GM23338 (cell line): ENCODE measurements around the gene MED20. TPM values are rescaled to one million over a fixed set of nuclear protein-coding genes. Genes with fewer than 3 reads are reported as not detected.

Source experiments
- ATAC-seq: fragments of 200-7000 bp; cut with Tn5 transposase; 3 replicates; pipeline ENCODE4 v1.9.1; 2020
- DNase-seq: peaks from one replicate; pipeline ENCODE4 v3.0.0-alpha.2; 2015; ENCODE audit warnings: low spot score
- H2AFZ ChIP-seq: fragments of 200-600 bp; sonication (generic); 2 replicates; pipeline ENCODE4 v1.8.0; 2016; ENCODE audit warnings: antibody characterized with exemption, mild to moderate bottlenecking, moderate library complexity
- H3F3A ChIP-seq: fragments of 200-600 bp; sonication (generic); replicated peaks from 2 replicates; pipeline ENCODE4 v1.8.0; 2017; ENCODE audit warnings: antibody characterized with exemption, mixed run types, low read depth
- H3K27ac ChIP-seq: fragments of 200-600 bp; sonication (generic); 2 replicates; pipeline ENCODE4 v1.6.1; 2016; ENCODE audit warnings: low read depth
- H3K27me3 ChIP-seq: fragments of 200-600 bp; sonication (generic); 2 replicates; pipeline ENCODE4 v1.8.0; 2016; ENCODE audit warnings: mild to moderate bottlenecking, mixed run types, moderate library complexity; ENCODE audit not compliant: insufficient read depth
- H3K36me3 ChIP-seq: fragments of 200-600 bp; sonication (generic); 2 replicates; pipeline ENCODE4 v1.8.0; 2016; ENCODE audit warnings: mild to moderate bottlenecking; ENCODE audit not compliant: insufficient read depth
- H3K4me1 ChIP-seq: fragments of 200-600 bp; sonication (generic); 2 replicates; pipeline ENCODE4 v1.8.0; 2016; ENCODE audit warnings: mild to moderate bottlenecking, moderate library complexity; ENCODE audit not compliant: insufficient read depth
- H3K4me2 ChIP-seq: fragments of 200-600 bp; sonication (generic); 2 replicates; pipeline ENCODE4 v1.7.1; 2017; ENCODE audit warnings: mixed run types
- H3K4me3 ChIP-seq: fragments of 200-600 bp; sonication (generic); 2 replicates; pipeline ENCODE4 v1.6.1; 2016; ENCODE audit warnings: mixed run types
- H3K79me2 ChIP-seq: fragments of 200-600 bp; sonication (generic); replicated peaks from 2 replicates; pipeline ENCODE4 v1.8.0; 2017; ENCODE audit warnings: mild to moderate bottlenecking; ENCODE audit not compliant: insufficient read depth
- H3K9me2 ChIP-seq: fragments of 200-600 bp; sonication (generic); 2 replicates; pipeline ENCODE4 v1.8.0; 2017; ENCODE audit not compliant: insufficient read depth
- H4K20me1 ChIP-seq: fragments of 200-600 bp; sonication (generic); replicated peaks from 2 replicates; pipeline ENCODE4 v1.8.0; 2017; ENCODE audit warnings: mild to moderate bottlenecking; ENCODE audit not compliant: insufficient read depth
- H3K27ac Mint-ChIP-seq: 2 replicates; pipeline ENCODE4 v1.8.0; 2020; ENCODE audit warnings: inconsistent platforms, mild to moderate bottlenecking, moderate library complexity, mixed read lengths
- H3K27me3 Mint-ChIP-seq: 3 replicates; pipeline ENCODE4 v1.8.0; 2022; ENCODE audit warnings: low read depth, mild to moderate bottlenecking, moderate library complexity, mixed read lengths, inconsistent platforms; ENCODE audit not compliant: insufficient read depth, poor library complexity
- H3K36me3 Mint-ChIP-seq: 3 replicates; pipeline ENCODE4 v1.8.0; 2021; ENCODE audit warnings: low read depth, mild to moderate bottlenecking, inconsistent platforms, moderate library complexity, mixed read lengths
- H3K4me1 Mint-ChIP-seq: 3 replicates; pipeline ENCODE4 v1.8.0; 2020; ENCODE audit warnings: mild to moderate bottlenecking, inconsistent platforms, mixed read lengths
- H3K4me3 Mint-ChIP-seq: 3 replicates; pipeline ENCODE4 v1.8.0; 2021; ENCODE audit warnings: moderate library complexity, mild to moderate bottlenecking, inconsistent platforms, mixed read lengths
- H3K9me3 Mint-ChIP-seq: 3 replicates; pipeline ENCODE4 v1.8.0; 2020; ENCODE audit warnings: moderate library complexity, mild to moderate bottlenecking, inconsistent platforms, mixed read lengths
- CREB1 ChIP-seq: fragments of 250-450 bp; sonication (Bioruptor Pico); IDR thresholded peaks from 2 replicates; pipeline ENCODE4 v1.5.0; 2020; ENCODE audit warnings: low read depth, mild to moderate bottlenecking, moderate library complexity
- CTCF ChIP-seq, 2 experiments: fragments of 200-600 bp in 1 of 2; sonication (generic) in 1 of 2; conservative IDR thresholded peaks; 2 replicates each; pipeline versions ENCODE4 v1.5.1 to v1.6.1; 2016 to 2017; ENCODE audit warnings: antibody characterized with exemption in 2 of 2, low read depth in 2 of 2, mild to moderate bottlenecking in 2 of 2, moderate library complexity in 1 of 2
- ETS1 ChIP-seq: IDR thresholded peaks from 2 replicates; pipeline ENCODE4 v1.6.1; 2016; ENCODE audit warnings: antibody characterized with exemption
- EZH2 ChIP-seq: fragments of 200-600 bp; sonication (generic); IDR thresholded peaks from one replicate; pipeline ENCODE4 v1.8.0; 2017; ENCODE audit warnings: antibody characterized with exemption, mild to moderate bottlenecking, low read depth; ENCODE audit not compliant: unreplicated experiment
- EZH2phosphoT487 ChIP-seq: fragments of 200-600 bp; sonication (generic); IDR thresholded peaks from one replicate; pipeline ENCODE4 v1.8.1; 2018; ENCODE audit warnings: antibody characterized with exemption; ENCODE audit not compliant: unreplicated experiment
- JUNB ChIP-seq: IDR thresholded peaks from one replicate; pipeline ENCODE4 v1.6.1; 2016; ENCODE audit warnings: antibody characterized with exemption; ENCODE audit not compliant: unreplicated experiment
- NANOG ChIP-seq: IDR thresholded peaks from 2 replicates; pipeline ENCODE4 v1.6.1; 2016; ENCODE audit warnings: antibody characterized with exemption, borderline replicate concordance
- POLR2AphosphoS5 ChIP-seq: IDR thresholded peaks from 2 replicates; pipeline ENCODE4 v1.6.1; 2016; ENCODE audit warnings: antibody characterized with exemption, low read depth
- STAT1 ChIP-seq: IDR thresholded peaks from one replicate; pipeline ENCODE4 v1.6.1; 2016; ENCODE audit warnings: antibody characterized with exemption; ENCODE audit not compliant: unreplicated experiment
- ZNF114 ChIP-seq: fragments of 250-450 bp; sonication (Bioruptor Pico); IDR thresholded peaks from 2 replicates; pipeline ENCODE4 v1.5.0; 2020; ENCODE audit warnings: mild to moderate bottlenecking, moderate library complexity
- ZNF331 ChIP-seq: fragments of 250-450 bp; sonication (Bioruptor Pico); IDR thresholded peaks from 2 replicates; pipeline ENCODE4 v1.5.0; 2020; ENCODE audit warnings: low read depth, mild to moderate bottlenecking, moderate library complexity
- ZNF462 ChIP-seq: fragments of 250-450 bp; sonication (Bioruptor Pico); IDR thresholded peaks from 2 replicates; pipeline ENCODE4 v1.5.0; 2020; ENCODE audit warnings: mild to moderate bottlenecking, moderate library complexity
- polyA plus RNA-seq: library from polyadenylated mRNA; unstranded; fragments of >200 nt; fragmentation: Nextera tagmentation; extraction: Ambion mirVana; gene quantifications from 2 replicates; pipeline ENCODE4 v1.2.1, GENCODE V29; 2016
- total RNA-seq: library from RNA; depleted of rRNA; stranded (reverse); fragments of >200 nt; shearing (Covaris generic); gene quantifications from 2 replicates; pipeline ENCODE4 v1.2.3, GENCODE V29; 2014

Gene MED20
- total and polyA plus RNA-seq, 2 experiments from 2014 or later = 20.1 to 39.3 TPM

DNA sequence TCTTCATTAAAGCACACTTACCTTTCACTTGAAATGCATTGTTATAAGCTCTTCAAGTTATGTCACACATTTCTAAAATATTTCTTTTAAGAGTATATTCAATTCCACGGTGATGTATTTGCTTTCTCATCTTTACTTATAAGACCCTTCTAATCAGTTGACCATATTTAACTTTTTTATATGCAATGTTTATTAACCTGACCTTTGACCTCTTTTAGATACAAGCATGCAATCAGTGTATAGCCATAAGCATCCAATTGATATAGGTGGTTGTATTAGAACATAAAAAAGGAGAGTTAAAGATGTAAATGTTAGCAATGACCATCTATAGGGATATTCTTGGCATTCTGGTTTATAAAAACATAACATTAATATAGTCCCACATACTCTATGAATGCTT, 35.0 kb downstream of the MED20 start:
- no peaks in the 10 kb centered on the region for H3F3A ChIP-seq
- H3K36me3 ChIP-seq = no peaks in the 10 kb centered on the region
- H3K27me3 ChIP-seq = no peaks in the 10 kb centered on the region
- no peak overlapping the region for H2AFZ ChIP-seq
- Mint-ChIP-seq H3K27me3 (no peaks in the 10 kb centered on the region), H3K36me3 (peaks cover 4% of the 10 kb centered on the region; the same call in 1 of the 3 replicates), H3K27ac (no peak overlapping the region), H3K4me3 (no peak overlapping the region), H3K9me3 (no peaks in the 10 kb centered on the region), H3K4me1 (peaks cover 11% of the 10 kb centered on the region; the same call in 2 of the 3 replicates)
- no peak overlapping the region for H3K27ac ChIP-seq
- no peak overlapping the region for H3K4me2 ChIP-seq
- TF ChIP-seq POLR2AphosphoS5 (no peak), EZH2 (no peak)
- peaks cover 39% of the 10 kb centered on the region for H3K79me2 ChIP-seq
- peaks cover 12% of the 10 kb centered on the region; the same call in 1 of the 2 replicates for H3K4me1 ChIP-seq
- no peaks in the 10 kb centered on the region for H3K9me2 ChIP-seq
- no peak for DNase-seq
- no peak overlapping the region for H3K4me3 ChIP-seq
- no peak for ATAC-seq
- H4K20me1 ChIP-seq = no peaks in the 10 kb centered on the region; the same call in 1 of the 2 replicates

- Histone ChIP-seq H4K20me1 (no peaks in the 10 kb centered on the region; the same call in 1 of the 2 replicates), H3K36me3 (no peaks in the 10 kb centered on the region), H3K4me1 (peaks cover 12% of the 10 kb centered on the region; the same call in 1 of the 2 replicates), H2AFZ (no peak overlapping the region), H3K4me3 (no peak overlapping the region), H3K9me2 (no peaks in the 10 kb centered on the region), H3F3A (no peaks in the 10 kb centered on the region), H3K79me2 (peaks cover 30% of the 10 kb centered on the region), H3K27ac (no peak overlapping the region), H3K27me3 (no peaks in the 10 kb centered on the region), H3K4me2 (no peak overlapping the region)
- Mint-ChIP-seq H3K27ac (no peak overlapping the region; the same call in 1 of the 2 replicates), H3K4me3 (no peak overlapping the region), H3K9me3 (no peaks in the 10 kb centered on the region), H3K27me3 (no peaks in the 10 kb centered on the region), H3K4me1 (peaks cover 11% of the 10 kb centered on the region; the same call in 2 of the 3 replicates), H3K36me3 (peaks cover 4% of the 10 kb centered on the region; the same call in 1 of the 3 replicates)
- no peak for DNase-seq
- no peak for ATAC-seq
- TF ChIP-seq JUNB (no peak), CREB1 (no peak), ZNF114 (CRISPR knock-in tag) (no peak), ZNF462 (no peak), POLR2AphosphoS5 (no peak), STAT1 (no peak), ZNF331 (no peak), NANOG (no peak), EZH2phosphoT487 (no peak), ETS1 (no peak), CTCF (conservative IDR thresholded peaks at IDR 0.05; ENCODE audit: low read depth in 2 of 2) (no peak)
Observed at GRCh38 chr6:41884957-41885356, 36.0 kb downstream of the MED20 start.
